Sigmoid colon (tissue), 7 donors: ENCODE data around the gene SLC9A3. TPM values are rescaled to one million over a fixed set of nuclear protein-coding genes. Genes with fewer than 3 reads are reported as not detected.

Experiments used
- DNase-seq: peaks from one replicate; pipeline ENCODE4 v3.0.0-alpha.2; 2019
- H3K27ac ChIP-seq, 4 donors: fragments of 200-600 bp; sonication (generic); one replicate each; pipeline ENCODE4 v1.5.1; 2016 to 2019; ENCODE audit warnings: mild to moderate bottlenecking in 1 of 4
- H3K27me3 ChIP-seq, 3 donors: fragments of 200-600 bp; sonication (generic); one replicate each; pipeline ENCODE4 v1.5.1; 2019; ENCODE audit warnings: mild to moderate bottlenecking in 1 of 3
- H3K36me3 ChIP-seq, 4 donors: fragments of 200-600 bp; sonication (generic); one replicate each; pipeline ENCODE4 v1.5.1; 2016 to 2019
- H3K4me1 ChIP-seq, 4 donors: fragments of 200-600 bp; sonication (generic); one replicate each; pipeline ENCODE4 v1.5.1; 2017 to 2019
- H3K4me3 ChIP-seq, 4 donors: fragments of 200-600 bp; sonication (generic); one replicate each; pipeline ENCODE4 v1.5.1; 2017 to 2019; ENCODE audit warnings: mild to moderate bottlenecking in 2 of 4, moderate library complexity in 1 of 4
- H3K9me3 ChIP-seq, 4 donors: fragments of 200-600 bp in 3 of 4; sonication (generic) in 3 of 4; one replicate each; pipeline versions ENCODE4 v1.5.1 to v1.6.1; 2013 to 2019
- EP300 ChIP-seq, 4 donors: sonication (generic); formaldehyde crosslinking; IDR thresholded peaks; one replicate each; pipeline ENCODE4 v1.6.1; 2017; ENCODE audit warnings: antibody characterized with exemption in 4 of 4
- POLR2A ChIP-seq, 2 donors: fragments of 450-650 bp; IDR thresholded peaks; one replicate each; pipeline ENCODE4 v1.6.1; 2016; ENCODE audit warnings: antibody characterized with exemption in 2 of 2, mild to moderate bottlenecking in 2 of 2, moderate library complexity in 2 of 2
- POLR2AphosphoS5 ChIP-seq, 4 donors: sonication (generic); formaldehyde crosslinking; IDR thresholded peaks; one replicate each; pipeline ENCODE4 v1.6.1; 2017; ENCODE audit warnings: antibody characterized with exemption in 4 of 4
- WGBS, 2 donors: extraction: QIAGEN DNeasy Blood & Tissue Kit; methylation state at CpG; one replicate each; pipeline ENCODE4 v1.1.7; 2013; 5-methylcytosine and 5-hydroxymethylcytosine counted together
- intact Hi-C: fragments of 100-400 bp; cut with DNase I; formaldehyde crosslinking; loops from one replicate; pipeline ENCODE4 v1.15.1; 2023
- polyA plus RNA-seq, 3 donors: library from polyadenylated mRNA; stranded (reverse); fragments of 200-250 nt; gene quantifications; one replicate each; pipeline ENCODE4 v1.2.3, GENCODE V29; 2013
- total RNA-seq, 4 donors: library from RNA; depleted of rRNA; stranded (reverse); fragments of >200 nt; gene quantifications; one replicate each; pipeline ENCODE4 v1.1.0, GENCODE V29; 2016
- TF ChIP-seq, protein P1 (sequence below), 4 experiments: fragments of 450-650 bp in 3 of 4; fragments of 200-600 bp in 1 of 4; IDR thresholded peaks; one replicate each; pipeline ENCODE4 v1.5.1; 2016 to 2019; ENCODE audit warnings: antibody characterized with exemption in 4 of 4, mild to moderate bottlenecking in 3 of 4, moderate library complexity in 2 of 4
- donor health status: healthy with polysubstance abuse.
- donor health status: Bipolar disorder and iron deficiency.
- donor health status: healthy.

SLC9A3 gene
- total and polyA plus RNA-seq, 7 donors = 0.83 to 51.3 (median 2.5) TPM

DNA sequence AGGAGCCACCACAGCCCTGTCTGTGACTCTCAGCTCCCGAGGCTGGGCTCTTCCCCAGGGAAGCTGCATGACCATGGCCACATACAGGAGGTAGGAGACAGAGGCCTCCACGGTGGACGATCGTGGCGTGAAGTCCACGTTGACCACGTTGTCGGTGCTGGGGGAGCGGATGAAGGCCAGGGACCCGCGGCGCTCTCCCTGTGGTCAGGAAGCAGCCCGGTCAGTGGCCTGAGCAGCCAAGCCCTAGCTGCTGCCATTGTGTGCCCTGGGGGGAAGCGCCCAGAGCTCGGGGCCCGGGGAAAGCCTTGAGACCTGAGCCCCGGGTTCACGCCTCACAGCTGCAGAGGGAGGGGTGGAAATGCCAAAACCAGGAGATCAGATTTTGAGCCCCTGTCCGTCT lies 47.0 kb downstream of the SLC9A3 start:
- peaks cover 32 to 74% (median 70%) of the 10 kb centered on the region in 3 donors for H3K27me3 ChIP-seq
- no peaks in the 10 kb centered on the region for H3K36me3 ChIP-seq
- H3K4me1 ChIP-seq = peaks cover 0 to 22% (median 14%) of the 10 kb centered on the region in 4 donors
- intact Hi-C loops = loop anchor here (10.0 kb wide), 1 partner anchor 138 kb away; the partner anchor contains the start of gene CEP72
- no peak for TF ChIP-seq EP300 (IDR thresholded peaks at IDR 0.05)
- TF ChIP-seq POLR2AphosphoS5 (IDR thresholded peaks at IDR 0.05) = no peak
- no peak for TF ChIP-seq POLR2A (IDR thresholded peaks at IDR 0.05)
- TF ChIP-seq, protein P1, sequence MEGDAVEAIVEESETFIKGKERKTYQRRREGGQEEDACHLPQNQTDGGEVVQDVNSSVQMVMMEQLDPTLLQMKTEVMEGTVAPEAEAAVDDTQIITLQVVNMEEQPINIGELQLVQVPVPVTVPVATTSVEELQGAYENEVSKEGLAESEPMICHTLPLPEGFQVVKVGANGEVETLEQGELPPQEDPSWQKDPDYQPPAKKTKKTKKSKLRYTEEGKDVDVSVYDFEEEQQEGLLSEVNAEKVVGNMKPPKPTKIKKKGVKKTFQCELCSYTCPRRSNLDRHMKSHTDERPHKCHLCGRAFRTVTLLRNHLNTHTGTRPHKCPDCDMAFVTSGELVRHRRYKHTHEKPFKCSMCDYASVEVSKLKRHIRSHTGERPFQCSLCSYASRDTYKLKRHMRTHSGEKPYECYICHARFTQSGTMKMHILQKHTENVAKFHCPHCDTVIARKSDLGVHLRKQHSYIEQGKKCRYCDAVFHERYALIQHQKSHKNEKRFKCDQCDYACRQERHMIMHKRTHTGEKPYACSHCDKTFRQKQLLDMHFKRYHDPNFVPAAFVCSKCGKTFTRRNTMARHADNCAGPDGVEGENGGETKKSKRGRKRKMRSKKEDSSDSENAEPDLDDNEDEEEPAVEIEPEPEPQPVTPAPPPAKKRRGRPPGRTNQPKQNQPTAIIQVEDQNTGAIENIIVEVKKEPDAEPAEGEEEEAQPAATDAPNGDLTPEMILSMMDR (IDR thresholded peaks at IDR 0.05) = no peak
- H3K9me3 ChIP-seq = no peaks in the 10 kb centered on the region
- no peak overlapping the region for H3K27ac ChIP-seq
- WGBS, 2 donors = 58 to 74% methylated on average over 19 of the region's 19 CpGs
- no peak overlapping the region for H3K4me3 ChIP-seq
- no peak for DNase-seq

DNA sequence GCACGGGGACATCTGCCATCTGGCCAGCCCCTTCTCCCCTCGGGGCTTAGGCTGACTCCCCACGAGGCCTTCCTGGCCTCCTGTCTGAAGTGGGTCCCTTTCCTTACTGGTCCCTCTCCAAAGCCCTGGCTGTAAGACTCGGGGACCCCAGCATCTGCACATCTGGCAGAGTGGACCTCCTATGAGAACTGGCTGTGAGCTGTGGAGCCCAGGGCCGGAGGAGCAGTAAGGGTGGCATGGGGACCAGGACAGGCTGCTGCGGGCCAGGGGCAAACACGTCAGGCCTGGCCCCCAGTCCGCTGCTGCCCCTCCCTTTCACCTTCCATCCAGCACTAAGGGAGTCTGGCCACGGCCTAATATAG lies 47.5 kb downstream of the SLC9A3 start:
- Histone ChIP-seq H3K4me3 (no peak overlapping the region), H3K27me3 (peaks cover 32 to 70% (median 66%) of the 10 kb centered on the region in 3 donors), H3K9me3 (no peaks in the 10 kb centered on the region), H3K4me1 (peaks cover 0 to 26% (median 19%) of the 10 kb centered on the region in 4 donors), H3K36me3 (no peaks in the 10 kb centered on the region), H3K27ac (no peak overlapping the region)
- intact Hi-C loops = loop anchor here (10.0 kb wide), 1 partner anchor 138 kb away; the partner anchor contains the start of gene CEP72
- TF ChIP-seq EP300 (IDR thresholded peaks at IDR 0.05) (no peak), POLR2AphosphoS5 (IDR thresholded peaks at IDR 0.05) (no peak), POLR2A (IDR thresholded peaks at IDR 0.05) (no peak)
- TF ChIP-seq, protein P1 (IDR thresholded peaks at IDR 0.05) = no peak
- WGBS, 2 donors = 44 to 75% methylated on average over 9 of the region's 9 CpGs
- no peak for DNase-seq

DNA sequence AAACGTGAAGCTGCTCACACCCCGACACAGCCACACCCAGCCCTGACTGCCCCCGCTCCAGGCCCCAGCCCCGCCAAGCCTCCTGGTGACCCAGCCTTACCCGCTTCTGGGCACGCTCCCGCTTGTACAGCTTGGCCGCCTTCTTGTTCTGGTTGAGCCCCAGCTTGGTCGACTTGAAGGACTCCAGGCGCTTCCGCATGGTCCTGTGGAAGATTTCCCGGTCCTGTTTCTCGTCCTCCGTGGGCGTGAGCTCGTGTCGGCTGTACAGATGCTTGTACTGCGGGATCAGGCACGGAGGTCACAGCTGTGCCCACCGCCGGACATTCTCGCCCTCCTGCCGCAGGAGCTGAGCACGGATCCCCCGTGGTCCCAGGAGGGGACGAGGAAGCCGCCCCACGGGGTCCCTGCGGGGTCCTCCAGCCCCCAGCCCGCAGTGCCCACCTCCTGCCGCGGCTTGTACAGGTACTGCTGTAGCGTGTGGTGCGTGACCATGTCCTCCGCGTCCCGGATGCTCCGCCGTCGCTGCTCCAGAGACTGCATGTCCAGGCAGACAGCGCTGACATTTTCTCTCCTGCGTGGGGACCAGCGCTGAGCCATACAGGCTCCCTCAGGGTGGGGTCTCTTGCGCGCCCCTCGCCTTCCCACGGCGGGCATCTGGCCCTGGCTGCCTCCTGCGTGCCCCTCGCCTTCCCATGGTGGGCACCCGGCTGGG lies 48.0 kb downstream of the SLC9A3 start:
- H3K4me1 ChIP-seq = peaks cover 0 to 27% (median 22%) of the 10 kb centered on the region in 4 donors
- TF ChIP-seq POLR2AphosphoS5 (IDR thresholded peaks at IDR 0.05) (no peak), POLR2A (IDR thresholded peaks at IDR 0.05) (no peak), EP300 (IDR thresholded peaks at IDR 0.05) (no peak)
- TF ChIP-seq, protein P1 (IDR thresholded peaks at IDR 0.05) = no peak
- H3K4me3 ChIP-seq = no peak overlapping the region
- DNase-seq = peak; percentile 58
- 63 to 82% methylated on average over 51 of the region's 51 CpGs for WGBS, 2 donors
- no peak overlapping the region for H3K27ac ChIP-seq
- intact Hi-C loops = loop anchor here (10.0 kb wide), 1 partner anchor 139 kb away; the partner anchor contains the start of gene CEP72
- H3K36me3 ChIP-seq = no peaks in the 10 kb centered on the region
- peaks cover 31 to 66% (median 62%) of the 10 kb centered on the region in 3 donors for H3K27me3 ChIP-seq
- no peaks in the 10 kb centered on the region for H3K9me3 ChIP-seq

DNA sequence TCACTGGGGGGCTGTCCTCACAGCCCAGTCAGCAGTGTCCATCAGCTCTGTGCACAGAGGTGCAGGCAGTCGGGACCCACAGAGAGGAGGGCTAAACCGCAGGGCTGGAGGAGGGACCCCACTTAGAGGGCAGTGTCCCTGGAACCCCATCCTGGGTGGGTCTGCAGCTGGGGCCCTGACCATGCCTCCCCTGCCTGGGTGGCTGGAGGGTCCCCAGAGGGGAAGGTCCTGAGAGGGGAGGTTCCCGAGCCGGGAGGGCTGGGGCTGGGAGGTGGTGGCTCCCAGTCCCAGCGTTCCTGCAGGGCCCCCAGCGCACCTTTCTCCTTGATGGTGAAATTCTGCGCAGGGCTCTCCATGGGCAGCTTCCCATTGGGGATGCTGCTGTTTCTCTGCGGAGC lies 48.5 kb downstream of the SLC9A3 start:
- H3K4me1 ChIP-seq = peaks cover 0 to 30% (median 23%) of the 10 kb centered on the region in 4 donors

More for the DNA sequence above, 48.5 kb downstream of the SLC9A3 start:
- H3K4me3 ChIP-seq = no peak overlapping the region
- no peaks in the 10 kb centered on the region for H3K36me3 ChIP-seq
- 35 to 68% methylated on average over 8 of the region's 8 CpGs for WGBS, 2 donors
- H3K27me3 ChIP-seq = peaks cover 26 to 61% (median 57%) of the 10 kb centered on the region in 3 donors
- H3K27ac ChIP-seq = no peak overlapping the region
- no peak for TF ChIP-seq EP300 (IDR thresholded peaks at IDR 0.05)
- TF ChIP-seq POLR2A (IDR thresholded peaks at IDR 0.05) = no peak
- TF ChIP-seq POLR2AphosphoS5 (IDR thresholded peaks at IDR 0.05) = no peak
- H3K9me3 ChIP-seq = no peaks in the 10 kb centered on the region
- intact Hi-C loops = loop anchor here (10.0 kb wide), 1 partner anchor 139 kb away; the partner anchor contains the start of gene CEP72
- peak; percentile 53 for DNase-seq
